Stomach (tissue), 4 donors: ENCODE measurements around the gene B4GALT7.

ENCODE experiments used
- EP300 ChIP-seq: sonication (generic); formaldehyde crosslinking; IDR thresholded peaks from one replicate; pipeline ENCODE4 v1.6.1; 2017; ENCODE audit warnings: antibody characterized with exemption
- POLR2A ChIP-seq, 4 donors: fragments of 450-650 bp; IDR thresholded peaks; one replicate each; pipeline ENCODE4 v1.6.1; 2016; ENCODE audit warnings: antibody characterized with exemption in 4 of 4, control low read depth in 2 of 4, mild to moderate bottlenecking in 1 of 4, moderate library complexity in 1 of 4
- POLR2AphosphoS5 ChIP-seq, 3 donors: sonication (generic); formaldehyde crosslinking; IDR thresholded peaks; one replicate each; pipeline ENCODE4 v1.6.1; 2016; ENCODE audit warnings: antibody characterized with exemption in 3 of 3
- TF ChIP-seq, protein P1 (sequence below), 7 experiments: fragments of 450-650 bp in 4 of 7; fragments of 200-600 bp in 3 of 7; sonication (generic) in 3 of 7; IDR thresholded peaks; one replicate each; pipeline ENCODE4 v1.5.1; 2016 to 2019; ENCODE audit warnings: antibody characterized with exemption in 7 of 7, control low read depth in 2 of 7, mild to moderate bottlenecking in 1 of 7

DNA sequence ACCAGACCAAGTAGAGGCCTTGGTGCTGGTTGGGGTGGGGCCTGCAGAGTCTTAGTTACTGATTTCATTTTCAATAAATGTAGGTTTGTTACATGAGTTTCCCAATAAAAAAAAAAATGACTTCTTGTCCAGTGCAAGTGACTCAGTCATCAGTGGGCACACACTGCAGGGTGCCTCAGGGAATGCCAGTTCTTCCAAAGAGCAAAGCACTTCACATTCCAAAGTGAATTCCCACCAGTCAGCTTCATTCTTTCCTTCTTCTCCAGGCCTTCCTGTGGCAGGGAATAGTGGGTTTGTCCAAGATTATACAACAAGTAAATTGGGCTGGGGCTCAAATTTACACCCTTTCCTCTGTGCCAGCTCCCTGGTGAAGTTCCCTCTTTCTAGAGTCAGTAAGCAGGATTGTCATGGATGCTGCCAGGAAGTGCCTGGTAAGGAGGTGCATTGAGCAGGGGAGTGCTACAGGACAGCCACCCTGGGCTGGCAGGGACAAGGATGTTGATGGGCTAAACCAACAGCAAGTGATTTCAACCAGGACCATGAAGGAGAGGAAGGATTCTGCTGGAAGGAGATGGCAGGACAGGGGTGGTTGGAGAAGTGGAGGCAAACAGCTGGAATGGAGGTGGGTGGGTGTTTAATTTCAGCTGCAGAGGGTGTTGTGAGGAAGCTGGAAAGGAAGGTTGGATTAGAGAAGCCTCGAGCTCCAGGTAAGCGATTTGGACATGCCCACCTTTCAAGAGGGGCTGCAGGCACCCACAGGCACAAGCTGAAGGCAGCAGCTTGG, 3.7 kb upstream of the B4GALT7 start:
- TF ChIP-seq, protein P1, sequence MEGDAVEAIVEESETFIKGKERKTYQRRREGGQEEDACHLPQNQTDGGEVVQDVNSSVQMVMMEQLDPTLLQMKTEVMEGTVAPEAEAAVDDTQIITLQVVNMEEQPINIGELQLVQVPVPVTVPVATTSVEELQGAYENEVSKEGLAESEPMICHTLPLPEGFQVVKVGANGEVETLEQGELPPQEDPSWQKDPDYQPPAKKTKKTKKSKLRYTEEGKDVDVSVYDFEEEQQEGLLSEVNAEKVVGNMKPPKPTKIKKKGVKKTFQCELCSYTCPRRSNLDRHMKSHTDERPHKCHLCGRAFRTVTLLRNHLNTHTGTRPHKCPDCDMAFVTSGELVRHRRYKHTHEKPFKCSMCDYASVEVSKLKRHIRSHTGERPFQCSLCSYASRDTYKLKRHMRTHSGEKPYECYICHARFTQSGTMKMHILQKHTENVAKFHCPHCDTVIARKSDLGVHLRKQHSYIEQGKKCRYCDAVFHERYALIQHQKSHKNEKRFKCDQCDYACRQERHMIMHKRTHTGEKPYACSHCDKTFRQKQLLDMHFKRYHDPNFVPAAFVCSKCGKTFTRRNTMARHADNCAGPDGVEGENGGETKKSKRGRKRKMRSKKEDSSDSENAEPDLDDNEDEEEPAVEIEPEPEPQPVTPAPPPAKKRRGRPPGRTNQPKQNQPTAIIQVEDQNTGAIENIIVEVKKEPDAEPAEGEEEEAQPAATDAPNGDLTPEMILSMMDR (IDR thresholded peaks at IDR 0.05), result no peak
- TF ChIP-seq POLR2A (IDR thresholded peaks at IDR 0.05) (no peak), POLR2AphosphoS5 (IDR thresholded peaks at IDR 0.05) (no peak), EP300 (no peak)
